ENCODE measurements around the gene GNPDA1. TPM values are rescaled to one million over a fixed set of nuclear protein-coding genes. Genes with fewer than 3 reads are reported as not detected.
A peak's percentile ranks its signal among the peaks of the same experiment; 100 is the strongest.

Gene GNPDA1
- total RNA-seq, 1 donor from 2014 or later, result 43.7 TPM

DNA sequence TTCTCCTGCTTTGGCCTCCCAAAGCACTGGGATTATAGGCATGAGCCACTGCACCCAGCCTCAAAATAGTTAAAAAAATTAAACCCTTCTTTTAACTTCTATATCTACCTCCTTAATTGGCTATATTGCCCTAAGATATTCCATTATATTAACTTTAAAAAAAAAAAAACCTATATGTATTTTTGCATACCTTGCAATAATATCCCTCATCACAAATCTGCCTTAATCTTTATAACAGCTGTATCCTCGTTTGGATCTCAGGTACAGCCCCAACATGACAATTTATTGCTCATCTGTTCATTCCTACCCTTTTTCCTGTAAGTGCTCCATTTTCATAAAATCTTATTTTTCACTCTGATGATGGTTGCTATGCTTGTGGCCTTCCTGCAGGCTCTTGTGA lies 12.7 kb downstream of the GNPDA1 start:
- intact Hi-C loops (cut with micrococcal nuclease), result no loop called here
- H3K4me1 Mint-ChIP-seq (ENCODE audit: low read depth), result peaks cover 18% of the 10 kb centered on the region
- no peak for DNase-seq (ENCODE audit: low spot score)
- no peaks in the 10 kb centered on the region for H3K27me3 Mint-ChIP-seq (ENCODE audit: low read depth)
- H3K27ac Mint-ChIP-seq, result peak overlapping the region; percentile 82
- H3K4me3 Mint-ChIP-seq (ENCODE audit: low read depth), result no peak overlapping the region
- no peaks in the 10 kb centered on the region for H3K9me3 Mint-ChIP-seq
- peaks cover 67% of the 10 kb centered on the region for H3K36me3 Mint-ChIP-seq (ENCODE audit: low read depth)

- peaks cover 10% of the 10 kb centered on the region for H3K4me1 Mint-ChIP-seq (ENCODE audit: low read depth)
- no peak overlapping the region for H3K4me3 Mint-ChIP-seq (ENCODE audit: low read depth)
- H3K27me3 Mint-ChIP-seq (ENCODE audit: low read depth), result no peaks in the 10 kb centered on the region
- H3K36me3 Mint-ChIP-seq (ENCODE audit: low read depth), result peaks cover 62% of the 10 kb centered on the region
- no peak overlapping the region for H3K27ac Mint-ChIP-seq
- intact Hi-C loops (cut with micrococcal nuclease), result loop anchor here (10.0 kb wide), 1 partner anchor 547 kb away; no protein-coding TSS in a partner anchor
- DNase-seq (ENCODE audit: low spot score), result no peak
- H3K9me3 Mint-ChIP-seq, result no peaks in the 10 kb centered on the region
These were observed 15.4 kb downstream of the GNPDA1 start for GRCh38 chr5:141997358-141997960.

DNA sequence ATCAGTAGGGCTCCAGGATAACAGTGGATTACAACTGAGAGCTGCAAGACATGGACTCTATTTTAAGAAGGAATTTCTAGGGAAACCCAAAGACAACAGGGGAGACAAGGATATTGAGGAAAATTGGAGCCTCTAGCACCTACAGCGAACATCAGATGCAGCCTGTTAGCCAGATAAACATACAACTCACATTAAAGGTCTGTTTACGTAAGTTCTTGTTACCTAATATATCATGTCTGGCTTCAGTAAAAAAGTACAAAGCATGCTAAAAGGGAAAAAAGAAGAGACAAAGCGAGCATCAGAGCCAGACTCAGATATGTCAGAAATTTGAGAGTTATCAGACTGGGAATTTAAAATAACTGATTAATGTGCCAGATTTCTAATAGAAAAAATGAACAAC lies 17.2 kb downstream of the GNPDA1 start:
- Mint-ChIP-seq H3K9me3 (no peaks in the 10 kb centered on the region), H3K4me3 (ENCODE audit: low read depth) (no peak overlapping the region), H3K27me3 (ENCODE audit: low read depth) (no peaks in the 10 kb centered on the region), H3K36me3 (ENCODE audit: low read depth) (peaks cover 48% of the 10 kb centered on the region), H3K4me1 (ENCODE audit: low read depth) (peaks cover 8% of the 10 kb centered on the region), H3K27ac (no peak overlapping the region)
- no peak for DNase-seq (ENCODE audit: low spot score)
- intact Hi-C loops (cut with micrococcal nuclease), result loop anchor here (10.0 kb wide), 1 partner anchor 549 kb away; no protein-coding TSS in a partner anchor

DNA sequence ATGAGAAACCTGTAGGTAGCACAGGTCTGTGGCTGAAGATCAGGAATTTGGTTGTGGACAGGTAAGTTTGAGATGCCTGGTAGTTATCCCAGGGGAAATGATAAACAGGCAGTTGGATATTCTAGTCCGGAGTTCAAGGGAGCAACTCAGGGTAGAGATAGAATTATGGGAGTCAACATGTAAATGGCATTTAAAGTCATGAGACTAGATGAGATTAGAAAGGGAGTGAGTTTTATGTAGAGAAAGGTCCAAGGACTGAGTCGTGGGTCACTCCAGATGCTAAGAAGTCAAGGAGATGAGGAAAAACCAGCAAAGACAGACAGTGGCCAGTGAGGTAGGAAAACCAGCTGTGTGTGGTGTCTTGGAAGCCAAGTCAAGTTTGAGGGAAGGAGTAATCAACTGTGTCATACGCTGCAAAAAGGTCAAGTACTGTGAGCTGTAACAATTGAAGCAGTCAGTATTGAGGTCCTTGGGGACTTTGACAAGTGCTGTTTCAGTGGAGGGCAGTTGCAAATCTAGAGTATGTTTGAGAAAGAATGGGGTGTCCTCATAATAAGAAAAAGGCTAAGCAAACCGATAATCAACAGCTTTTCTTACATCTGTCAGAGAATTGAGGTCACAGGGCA lies 18.2 kb downstream of the GNPDA1 start:
- Mint-ChIP-seq H3K4me1 (ENCODE audit: low read depth) (peaks cover 4% of the 10 kb centered on the region), H3K4me3 (ENCODE audit: low read depth) (no peak overlapping the region), H3K27ac (no peak overlapping the region), H3K36me3 (ENCODE audit: low read depth) (peaks cover 40% of the 10 kb centered on the region), H3K27me3 (ENCODE audit: low read depth) (no peaks in the 10 kb centered on the region), H3K9me3 (no peaks in the 10 kb centered on the region)
- no peak for DNase-seq (ENCODE audit: low spot score)
- intact Hi-C loops (cut with micrococcal nuclease), result loop anchor here (10.0 kb wide), 1 partner anchor 550 kb away; no protein-coding TSS in a partner anchor

- DNase-seq (ENCODE audit: low spot score), result no peak
- Mint-ChIP-seq H3K27ac (no peak overlapping the region), H3K4me3 (ENCODE audit: low read depth) (no peak overlapping the region), H3K9me3 (no peaks in the 10 kb centered on the region), H3K36me3 (ENCODE audit: low read depth) (peaks cover 43% of the 10 kb centered on the region), H3K4me1 (ENCODE audit: low read depth) (peaks cover 4% of the 10 kb centered on the region), H3K27me3 (ENCODE audit: low read depth) (no peaks in the 10 kb centered on the region)
- intact Hi-C loops (cut with micrococcal nuclease), result loop anchor here (1.0 to 10.0 kb wide), 3 partner anchors 23 to 552 kb away; no protein-coding TSS in a partner anchor
These were observed 20.4 kb downstream of the GNPDA1 start for GRCh38 chr5:141992349-141992963.

DNA sequence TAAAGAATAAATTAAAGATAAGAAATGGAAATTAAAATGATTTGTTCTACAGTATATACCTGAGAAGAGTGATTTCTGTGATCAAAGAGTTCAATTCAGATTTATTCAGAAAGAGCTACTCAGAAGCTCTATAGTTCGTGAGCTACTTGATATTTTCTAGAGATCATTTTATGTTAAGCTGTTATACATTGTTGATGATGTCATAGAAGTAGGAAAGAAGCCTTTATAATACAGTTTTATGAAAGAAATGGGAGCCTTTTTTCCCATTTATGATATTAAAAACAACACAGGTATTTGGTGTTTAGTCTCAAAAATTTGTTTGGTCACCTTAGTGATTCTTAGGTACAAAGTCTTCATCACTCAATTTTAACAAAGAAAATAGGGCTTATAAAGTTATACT lies 23.1 kb downstream of the GNPDA1 start:
- peaks cover 51% of the 10 kb centered on the region for H3K36me3 Mint-ChIP-seq (ENCODE audit: low read depth)
- peaks cover 2% of the 10 kb centered on the region for H3K4me1 Mint-ChIP-seq (ENCODE audit: low read depth)
- H3K27me3 Mint-ChIP-seq (ENCODE audit: low read depth), result no peaks in the 10 kb centered on the region
- no peak overlapping the region for H3K4me3 Mint-ChIP-seq (ENCODE audit: low read depth)
- intact Hi-C loops (cut with micrococcal nuclease), result loop anchor here (10.0 kb wide), 1 partner anchor 555 kb away; no protein-coding TSS in a partner anchor
- H3K27ac Mint-ChIP-seq, result no peak overlapping the region
- no peak for DNase-seq (ENCODE audit: low spot score)
- no peaks in the 10 kb centered on the region for H3K9me3 Mint-ChIP-seq

- H3K27ac Mint-ChIP-seq, result no peak overlapping the region
- no peaks in the 10 kb centered on the region for H3K9me3 Mint-ChIP-seq
- no peaks in the 10 kb centered on the region for H3K4me1 Mint-ChIP-seq (ENCODE audit: low read depth)
- intact Hi-C loops (cut with micrococcal nuclease), result no loop called here
- H3K4me3 Mint-ChIP-seq (ENCODE audit: low read depth), result no peak overlapping the region
- peaks cover 49% of the 10 kb centered on the region for H3K36me3 Mint-ChIP-seq (ENCODE audit: low read depth)
- DNase-seq (ENCODE audit: low spot score), result no peak
- no peaks in the 10 kb centered on the region for H3K27me3 Mint-ChIP-seq (ENCODE audit: low read depth)
These were observed 26.8 kb downstream of the GNPDA1 start for GRCh38 chr5:141986072-141986471.

DNA sequence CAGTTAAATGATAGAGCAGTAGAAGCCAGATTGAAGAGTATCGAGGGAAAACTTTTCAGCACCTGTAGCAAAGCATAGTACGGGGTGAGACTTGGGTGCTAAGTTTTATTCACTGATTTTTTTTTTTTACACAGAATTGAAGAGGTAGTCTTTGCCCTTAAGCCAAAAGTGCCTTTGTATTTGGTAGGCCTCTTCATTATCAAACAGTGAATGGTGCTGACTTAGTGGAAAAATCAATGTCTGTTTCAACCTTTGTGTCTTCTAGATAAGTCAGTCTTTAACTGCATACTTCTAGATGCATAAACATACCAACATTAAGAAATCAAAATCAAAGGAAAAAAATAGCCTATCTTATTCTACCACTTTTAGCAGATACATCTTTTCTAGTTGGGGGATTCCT lies 30.2 kb downstream of the GNPDA1 start:
- no peaks in the 10 kb centered on the region for H3K4me1 Mint-ChIP-seq (ENCODE audit: low read depth)
- no peak overlapping the region for H3K27ac Mint-ChIP-seq
- H3K9me3 Mint-ChIP-seq, result no peaks in the 10 kb centered on the region
- intact Hi-C loops (cut with micrococcal nuclease), result no loop called here
- H3K36me3 Mint-ChIP-seq (ENCODE audit: low read depth), result peaks cover 61% of the 10 kb centered on the region
- H3K27me3 Mint-ChIP-seq (ENCODE audit: low read depth), result no peaks in the 10 kb centered on the region
- no peak overlapping the region for H3K4me3 Mint-ChIP-seq (ENCODE audit: low read depth)
- DNase-seq (ENCODE audit: low spot score), result no peak

- intact Hi-C loops (cut with micrococcal nuclease), result no loop called here
These were observed 34.4 kb downstream of the GNPDA1 start for GRCh38 chr5:141978389-141978788.

GRCh38 chr5:141976176-141976575 lies 36.7 kb downstream of the GNPDA1 start:
- no peaks in the 10 kb centered on the region for H3K27me3 Mint-ChIP-seq (ENCODE audit: low read depth)
- no peak for DNase-seq (ENCODE audit: low spot score)
- H3K9me3 Mint-ChIP-seq, result no peaks in the 10 kb centered on the region
- intact Hi-C loops (cut with micrococcal nuclease), result no loop called here
- no peak overlapping the region for H3K27ac Mint-ChIP-seq
- H3K4me1 Mint-ChIP-seq (ENCODE audit: low read depth), result peaks cover 15% of the 10 kb centered on the region
- H3K36me3 Mint-ChIP-seq (ENCODE audit: low read depth), result peaks cover 63% of the 10 kb centered on the region
- no peak overlapping the region for H3K4me3 Mint-ChIP-seq (ENCODE audit: low read depth)

More at GRCh38 chr5:141978389-141978788, 34.4 kb downstream of the GNPDA1 start:
- H3K4me1 Mint-ChIP-seq (ENCODE audit: low read depth), result peaks cover 12% of the 10 kb centered on the region
- H3K36me3 Mint-ChIP-seq (ENCODE audit: low read depth), result peaks cover 62% of the 10 kb centered on the region
- H3K27me3 Mint-ChIP-seq (ENCODE audit: low read depth), result no peaks in the 10 kb centered on the region
- H3K4me3 Mint-ChIP-seq (ENCODE audit: low read depth), result no peak overlapping the region
- no peaks in the 10 kb centered on the region for H3K9me3 Mint-ChIP-seq
- DNase-seq (ENCODE audit: low spot score), result no peak
- no peak overlapping the region for H3K27ac Mint-ChIP-seq

DNA sequence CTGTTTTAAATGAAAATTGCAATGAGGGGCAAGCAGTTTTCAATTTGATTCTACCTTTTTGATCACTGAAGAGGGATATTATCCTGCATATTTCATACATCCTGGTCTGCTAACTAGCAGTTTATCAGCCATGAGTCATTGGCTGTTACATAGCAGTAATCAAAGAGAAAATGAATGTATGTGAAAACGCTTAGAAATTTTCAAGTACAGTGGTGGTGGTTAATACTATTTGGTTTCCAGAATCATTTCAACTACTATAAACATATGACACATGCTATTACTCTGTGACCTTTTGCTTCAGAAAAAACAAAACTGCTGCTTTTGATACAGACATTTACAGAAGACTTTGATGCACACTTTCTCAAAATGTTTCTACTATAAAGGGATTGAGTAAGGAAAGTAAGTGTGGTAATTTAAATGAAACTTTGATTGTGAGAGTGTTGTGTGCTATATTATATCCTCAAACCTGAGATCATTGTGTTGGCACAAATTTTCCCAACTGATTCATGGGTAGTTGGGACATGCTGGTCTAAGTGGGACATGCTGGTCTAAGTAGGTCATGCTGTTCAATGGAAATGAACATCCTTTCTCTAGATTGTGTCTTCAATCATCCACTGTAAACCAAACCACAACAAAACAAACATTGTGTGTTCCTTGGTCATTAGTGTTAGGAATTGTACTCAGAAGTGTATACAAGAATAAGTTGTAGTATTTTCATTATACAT lies 38.8 kb downstream of the GNPDA1 start:
- Mint-ChIP-seq H3K27me3 (ENCODE audit: low read depth) (no peaks in the 10 kb centered on the region), H3K4me3 (ENCODE audit: low read depth) (no peak overlapping the region), H3K4me1 (ENCODE audit: low read depth) (peaks cover 27% of the 10 kb centered on the region), H3K27ac (peak overlapping the region; percentile 67), H3K9me3 (no peaks in the 10 kb centered on the region), H3K36me3 (ENCODE audit: low read depth) (peaks cover 54% of the 10 kb centered on the region)
- intact Hi-C loops (cut with micrococcal nuclease), result no loop called here
- no peak for DNase-seq (ENCODE audit: low spot score)

DNA sequence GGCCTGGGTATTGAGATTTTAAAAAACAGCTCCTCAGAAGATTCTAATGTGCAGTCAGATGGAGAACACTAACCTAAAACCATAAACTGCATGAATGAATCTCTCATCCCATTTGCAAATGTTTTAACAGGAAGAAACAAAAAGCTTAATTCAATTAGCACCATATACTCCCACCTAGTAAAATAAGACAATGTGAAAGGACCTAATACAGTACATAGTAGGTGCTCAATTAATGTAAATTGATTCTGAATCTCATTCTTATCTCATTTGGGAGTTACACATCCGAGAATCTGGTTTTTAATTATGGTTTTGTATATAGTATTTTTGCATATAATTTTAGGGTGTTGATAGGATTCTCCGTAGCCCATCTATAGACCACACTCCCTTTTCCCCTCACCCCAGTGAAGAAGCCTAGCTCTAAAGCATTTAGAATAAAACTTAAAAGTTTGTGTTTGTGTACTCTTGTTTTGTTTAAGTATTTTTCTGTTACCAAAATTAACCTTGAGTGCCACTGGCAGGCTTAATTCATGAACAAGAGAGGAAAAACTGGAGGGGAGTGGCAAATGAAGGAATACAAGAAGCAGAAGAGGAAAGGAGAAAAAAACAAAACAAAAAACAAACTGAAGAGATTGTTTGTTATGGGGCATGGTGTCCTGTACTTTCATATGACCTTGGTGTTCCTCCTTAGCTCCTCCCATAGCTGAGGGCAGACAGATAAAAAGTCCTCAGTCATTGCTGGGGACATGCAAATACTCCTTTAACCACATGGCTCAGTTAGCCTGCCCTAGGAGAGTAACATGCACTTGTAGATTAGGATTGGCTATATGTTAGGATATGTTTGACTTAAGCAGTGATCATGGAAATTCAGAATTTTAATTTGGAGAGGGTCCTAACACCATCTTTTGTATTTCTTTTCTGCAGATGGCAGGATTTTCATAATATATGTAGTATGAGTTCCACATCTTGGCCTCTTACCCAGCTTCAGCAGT lies 42.8 kb downstream of the GNPDA1 start:
- H3K4me3 Mint-ChIP-seq (ENCODE audit: low read depth), result peak overlapping the region; percentile 91
- no peak for DNase-seq (ENCODE audit: low spot score)
- intact Hi-C loops (cut with micrococcal nuclease), result loop anchor here (1.0 to 10.0 kb wide), 5 partner anchors 46 to 277 kb away; partner anchors contain the start of gene DELE1

More for the DNA sequence above, 42.8 kb downstream of the GNPDA1 start:
- Mint-ChIP-seq H3K4me1 (ENCODE audit: low read depth) (peaks cover 33% of the 10 kb centered on the region), H3K36me3 (ENCODE audit: low read depth) (peaks cover 32% of the 10 kb centered on the region), H3K9me3 (no peaks in the 10 kb centered on the region), H3K27ac (peak overlapping the region; percentile 93), H3K27me3 (ENCODE audit: low read depth) (no peaks in the 10 kb centered on the region)

All from activated T-helper 2 cell treated with anti-CD3 and anti-CD28 coated beads, Interferon-gamma antibody, Interleukin-2, Interleukin-4, amounts not matched to agents 10 μg/mL and 5 μg/mL and 100 μg/mL, durations not matched to agents 14 hours and 24 hours and 36 hours (primary cell).